Panc1 (cell line): ENCODE measurements around the gene ZNF391.

Source experiments
- CTCF ChIP-seq: fragments of 450-650 bp; IDR thresholded peaks from 2 replicates; pipeline ENCODE4 v1.5.1; 2017; ENCODE audit warnings: mild to moderate bottlenecking
- POLR2AphosphoS5 ChIP-seq: IDR thresholded peaks from 2 replicates; pipeline ENCODE4 v1.6.1; 2012; ENCODE audit warnings: mild to moderate bottlenecking, low read depth, low read length, moderate library complexity
- REST ChIP-seq, 2 experiments: IDR thresholded peaks; 2 replicates each; pipeline ENCODE4 v1.6.1; 2011 to 2012; ENCODE audit warnings: low read depth in 2 of 2, control low read depth in 1 of 2, low read length in 1 of 2, mild to moderate bottlenecking in 1 of 2, moderate library complexity in 1 of 2; ENCODE audit not compliant: insufficient read depth in 1 of 2
- SIN3A ChIP-seq: IDR thresholded peaks from 2 replicates; pipeline ENCODE4 v1.6.1; 2012; ENCODE audit warnings: low read depth, mild to moderate bottlenecking, low read length, moderate library complexity, borderline replicate concordance; ENCODE audit not compliant: insufficient read depth
- TCF7L2 ChIP-seq: IDR thresholded peaks from 2 replicates; pipeline ENCODE4 v1.6.1; 2011; ENCODE audit warnings: mild to moderate bottlenecking, low read depth, low read length, inconsistent platforms

GRCh38 chr6:27359231-27359630, 29.3 kb upstream of the ZNF391 start:
- TF ChIP-seq CTCF (no peak), SIN3A (no peak), POLR2AphosphoS5 (no peak), TCF7L2 (no peak), REST (IDR thresholded peaks at IDR 0.05; ENCODE audit: insufficient read depth in 1 of 2, low read depth in 2 of 2, low read length in 1 of 2) (no peak)
